K562 (cell line): ENCODE measurements around the gene FCGR3A. TPM values are rescaled to one million over a fixed set of nuclear protein-coding genes. Genes with fewer than 3 reads are reported as not detected.

Experiments
- CEBPG ChIP-seq, 3 experiments: fragments of 200-800 bp in 1 of 3; sonication (Bioruptor generic) in 1 of 3; sonication (generic) in 1 of 3; formaldehyde crosslinking in 1 of 3; IDR thresholded peaks in 2 of 3; conservative IDR thresholded peaks in 1 of 3; 2 replicates each; pipeline versions ENCODE4 v1.6.1 to v1.8.0; 2016 to 2022; ENCODE audit warnings: missing compliant biosample characterization in 2 of 3, missing genetic modification characterization in 2 of 3, mild to moderate bottlenecking in 1 of 3, missing genetic modification reagents in 1 of 3
- CTBP1 ChIP-seq: fragments of 450-650 bp; IDR thresholded peaks from 2 replicates; pipeline ENCODE4 v1.6.1; 2016; ENCODE audit warnings: borderline replicate concordance
- E2F6 ChIP-seq, 2 experiments: IDR thresholded peaks; 2 replicates each; pipeline ENCODE4 v1.6.1; 2011; ENCODE audit warnings: borderline replicate concordance in 1 of 2, control low read depth in 1 of 2, low read depth in 1 of 2, low read length in 1 of 2, mild to moderate bottlenecking in 1 of 2, mixed read lengths in 1 of 2, moderate library complexity in 1 of 2; ENCODE audit not compliant: insufficient read depth in 1 of 2, insufficient read length in 1 of 2, poor library complexity in 1 of 2, severe bottlenecking in 1 of 2; ENCODE audit errors: extremely low read depth in 1 of 2
- PREB ChIP-seq: sonication (generic); formaldehyde crosslinking; IDR thresholded peaks from 2 replicates; pipeline ENCODE4 v1.8.1; 2023; ENCODE audit warnings: mild to moderate bottlenecking, missing genetic modification reagents
- TFAP4 ChIP-seq: sonication (generic); formaldehyde crosslinking; IDR thresholded peaks from 2 replicates; pipeline ENCODE4 v1.8.0; 2022; ENCODE audit warnings: missing genetic modification reagents, mild to moderate bottlenecking, moderate library complexity, borderline replicate concordance
- ZSCAN29 ChIP-seq: fragments of 450-650 bp; IDR thresholded peaks from 2 replicates; pipeline ENCODE4 v1.6.1; 2017
- polyA plus RNA-seq, 8 experiments: library from polyadenylated mRNA; depleted of rRNA in 4 of 8; stranded (reverse) in 5 of 8; unstranded in 3 of 8; fragments of >200 nt; fragmentation: Nextera tagmentation in 2 of 8; fragmentation: Illumina TruSeq in 1 of 8; extraction: Ambion mirVana in 2 of 8; extraction: Trizol in 1 of 8; gene quantifications; 2 replicates each; pipeline versions ENCODE4 v1.2.1 to v1.2.3, GENCODE V29; 2011 to 2014; ENCODE audit warnings: inconsistent platforms in 1 of 8, missing spikeins in 1 of 8
- total RNA-seq, 7 experiments: library from RNA; depleted of rRNA in 6 of 7; stranded (reverse); fragments of >200 nt in 6 of 7; fragmentation: Illumina TruSeq in 2 of 7; extraction: Trizol in 2 of 7; gene quantifications; 2 replicates each; pipeline versions ENCODE4 v1.2.1 to v1.2.3, GENCODE V29; 2011 to 2021; ENCODE audit warnings: low replicate concordance in 1 of 7
- TF ChIP-seq, protein P1 (sequence below): fragments of 450-650 bp; IDR thresholded peaks from 2 replicates; pipeline ENCODE4 v1.6.1; 2016; ENCODE audit warnings: mild to moderate bottlenecking, moderate library complexity

FCGR3A gene
- total and polyA plus RNA-seq, 9 of the 15 experiments (the other 6 are each of a cell fraction or from before 2014, with no cell fraction given): 0.04 to 0.29 (median 0.14) TPM; not detected in 3

GRCh38 chr1:161539731-161540569, 9.7 kb downstream of the FCGR3A start (continued):
- TF ChIP-seq, protein P1, sequence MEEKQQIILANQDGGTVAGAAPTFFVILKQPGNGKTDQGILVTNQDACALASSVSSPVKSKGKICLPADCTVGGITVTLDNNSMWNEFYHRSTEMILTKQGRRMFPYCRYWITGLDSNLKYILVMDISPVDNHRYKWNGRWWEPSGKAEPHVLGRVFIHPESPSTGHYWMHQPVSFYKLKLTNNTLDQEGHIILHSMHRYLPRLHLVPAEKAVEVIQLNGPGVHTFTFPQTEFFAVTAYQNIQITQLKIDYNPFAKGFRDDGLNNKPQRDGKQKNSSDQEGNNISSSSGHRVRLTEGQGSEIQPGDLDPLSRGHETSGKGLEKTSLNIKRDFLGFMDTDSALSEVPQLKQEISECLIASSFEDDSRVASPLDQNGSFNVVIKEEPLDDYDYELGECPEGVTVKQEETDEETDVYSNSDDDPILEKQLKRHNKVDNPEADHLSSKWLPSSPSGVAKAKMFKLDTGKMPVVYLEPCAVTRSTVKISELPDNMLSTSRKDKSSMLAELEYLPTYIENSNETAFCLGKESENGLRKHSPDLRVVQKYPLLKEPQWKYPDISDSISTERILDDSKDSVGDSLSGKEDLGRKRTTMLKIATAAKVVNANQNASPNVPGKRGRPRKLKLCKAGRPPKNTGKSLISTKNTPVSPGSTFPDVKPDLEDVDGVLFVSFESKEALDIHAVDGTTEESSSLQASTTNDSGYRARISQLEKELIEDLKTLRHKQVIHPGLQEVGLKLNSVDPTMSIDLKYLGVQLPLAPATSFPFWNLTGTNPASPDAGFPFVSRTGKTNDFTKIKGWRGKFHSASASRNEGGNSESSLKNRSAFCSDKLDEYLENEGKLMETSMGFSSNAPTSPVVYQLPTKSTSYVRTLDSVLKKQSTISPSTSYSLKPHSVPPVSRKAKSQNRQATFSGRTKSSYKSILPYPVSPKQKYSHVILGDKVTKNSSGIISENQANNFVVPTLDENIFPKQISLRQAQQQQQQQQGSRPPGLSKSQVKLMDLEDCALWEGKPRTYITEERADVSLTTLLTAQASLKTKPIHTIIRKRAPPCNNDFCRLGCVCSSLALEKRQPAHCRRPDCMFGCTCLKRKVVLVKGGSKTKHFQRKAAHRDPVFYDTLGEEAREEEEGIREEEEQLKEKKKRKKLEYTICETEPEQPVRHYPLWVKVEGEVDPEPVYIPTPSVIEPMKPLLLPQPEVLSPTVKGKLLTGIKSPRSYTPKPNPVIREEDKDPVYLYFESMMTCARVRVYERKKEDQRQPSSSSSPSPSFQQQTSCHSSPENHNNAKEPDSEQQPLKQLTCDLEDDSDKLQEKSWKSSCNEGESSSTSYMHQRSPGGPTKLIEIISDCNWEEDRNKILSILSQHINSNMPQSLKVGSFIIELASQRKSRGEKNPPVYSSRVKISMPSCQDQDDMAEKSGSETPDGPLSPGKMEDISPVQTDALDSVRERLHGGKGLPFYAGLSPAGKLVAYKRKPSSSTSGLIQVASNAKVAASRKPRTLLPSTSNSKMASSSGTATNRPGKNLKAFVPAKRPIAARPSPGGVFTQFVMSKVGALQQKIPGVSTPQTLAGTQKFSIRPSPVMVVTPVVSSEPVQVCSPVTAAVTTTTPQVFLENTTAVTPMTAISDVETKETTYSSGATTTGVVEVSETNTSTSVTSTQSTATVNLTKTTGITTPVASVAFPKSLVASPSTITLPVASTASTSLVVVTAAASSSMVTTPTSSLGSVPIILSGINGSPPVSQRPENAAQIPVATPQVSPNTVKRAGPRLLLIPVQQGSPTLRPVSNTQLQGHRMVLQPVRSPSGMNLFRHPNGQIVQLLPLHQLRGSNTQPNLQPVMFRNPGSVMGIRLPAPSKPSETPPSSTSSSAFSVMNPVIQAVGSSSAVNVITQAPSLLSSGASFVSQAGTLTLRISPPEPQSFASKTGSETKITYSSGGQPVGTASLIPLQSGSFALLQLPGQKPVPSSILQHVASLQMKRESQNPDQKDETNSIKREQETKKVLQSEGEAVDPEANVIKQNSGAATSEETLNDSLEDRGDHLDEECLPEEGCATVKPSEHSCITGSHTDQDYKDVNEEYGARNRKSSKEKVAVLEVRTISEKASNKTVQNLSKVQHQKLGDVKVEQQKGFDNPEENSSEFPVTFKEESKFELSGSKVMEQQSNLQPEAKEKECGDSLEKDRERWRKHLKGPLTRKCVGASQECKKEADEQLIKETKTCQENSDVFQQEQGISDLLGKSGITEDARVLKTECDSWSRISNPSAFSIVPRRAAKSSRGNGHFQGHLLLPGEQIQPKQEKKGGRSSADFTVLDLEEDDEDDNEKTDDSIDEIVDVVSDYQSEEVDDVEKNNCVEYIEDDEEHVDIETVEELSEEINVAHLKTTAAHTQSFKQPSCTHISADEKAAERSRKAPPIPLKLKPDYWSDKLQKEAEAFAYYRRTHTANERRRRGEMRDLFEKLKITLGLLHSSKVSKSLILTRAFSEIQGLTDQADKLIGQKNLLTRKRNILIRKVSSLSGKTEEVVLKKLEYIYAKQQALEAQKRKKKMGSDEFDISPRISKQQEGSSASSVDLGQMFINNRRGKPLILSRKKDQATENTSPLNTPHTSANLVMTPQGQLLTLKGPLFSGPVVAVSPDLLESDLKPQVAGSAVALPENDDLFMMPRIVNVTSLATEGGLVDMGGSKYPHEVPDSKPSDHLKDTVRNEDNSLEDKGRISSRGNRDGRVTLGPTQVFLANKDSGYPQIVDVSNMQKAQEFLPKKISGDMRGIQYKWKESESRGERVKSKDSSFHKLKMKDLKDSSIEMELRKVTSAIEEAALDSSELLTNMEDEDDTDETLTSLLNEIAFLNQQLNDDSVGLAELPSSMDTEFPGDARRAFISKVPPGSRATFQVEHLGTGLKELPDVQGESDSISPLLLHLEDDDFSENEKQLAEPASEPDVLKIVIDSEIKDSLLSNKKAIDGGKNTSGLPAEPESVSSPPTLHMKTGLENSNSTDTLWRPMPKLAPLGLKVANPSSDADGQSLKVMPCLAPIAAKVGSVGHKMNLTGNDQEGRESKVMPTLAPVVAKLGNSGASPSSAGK: 0 out of 2 replicates have a peak, but pooled peaks have one; percentile 8
- TF ChIP-seq ZSCAN29 (0 out of 2 replicates have a peak, but pooled peaks have one; percentile 62), E2F6 (IDR thresholded peaks at IDR 0.05; ENCODE audit: borderline replicate concordance in 1 of 2, extremely low read depth in 1 of 2, insufficient read depth in 1 of 2, insufficient read length in 1 of 2, low read depth in 1 of 2, low read length in 1 of 2, poor library complexity in 1 of 2, severe bottlenecking in 1 of 2) (peak in 1 of 2 experiments; percentile 67), TFAP4 (CRISPR knock-in tag) (peak; percentile 81), PREB (CRISPR knock-in tag) (peak; percentile 71; the same call in 1 of the 2 replicates), CTBP1 (peak; percentile 73; the same call in 1 of the 2 replicates), CEBPG (CRISPR knock-in tag; IDR thresholded peaks at IDR 0.05) (peak; percentile 97), CEBPG (tag; conservative IDR thresholded peaks at IDR 0.05 in 1 of 2, IDR thresholded peaks at IDR 0.05 in 1 of 2) (peak; percentile 95 to 96)
